Colonic mucosa (tissue), 4 donors: ENCODE results near the gene TEX14. TPM values are rescaled to one million over a fixed set of nuclear protein-coding genes. Genes with fewer than 3 reads are reported as not detected.

Experiments used
- DNase-seq: peaks from one replicate; pipeline ENCODE4 v3.0.0-alpha.2; 2020
- H3K27ac ChIP-seq: fragments of 200-600 bp; one replicate; pipeline ENCODE4 v1.8.0; 2021
- H3K27me3 ChIP-seq: fragments of 200-600 bp; one replicate; pipeline ENCODE4 v1.8.0; 2021
- H3K36me3 ChIP-seq: fragments of 200-600 bp; one replicate; pipeline ENCODE4 v1.8.0; 2021
- H3K4me1 ChIP-seq: fragments of 200-600 bp; one replicate; pipeline ENCODE4 v1.8.0; 2021; ENCODE audit warnings: mild to moderate bottlenecking
- H3K4me3 ChIP-seq: fragments of 200-600 bp; one replicate; pipeline ENCODE4 v1.8.0; 2021
- H3K9ac ChIP-seq, 2 donors: one replicate each; pipeline ENCODE4 v1.7.0; 2013; ENCODE audit warnings: control low read depth in 2 of 2, low read depth in 2 of 2, low read length in 2 of 2
- H3K9me3 ChIP-seq: fragments of 200-600 bp; one replicate; pipeline ENCODE4 v1.8.0; 2021
- CTCF ChIP-seq: fragments of 200-600 bp; IDR thresholded peaks from one replicate; pipeline ENCODE4 v1.8.0; 2022; ENCODE audit warnings: antibody characterized with exemption, mild to moderate bottlenecking
- intact Hi-C: fragments of 100-400 bp; cut with DNase I; formaldehyde crosslinking; loops from one replicate; pipeline ENCODE4 v1.14.1; 2022
- total RNA-seq, 2 donors: library from RNA; stranded (reverse); fragmentation: NEBNext Ultra II Directional in 1 of 2; extraction: Animal tissue kit (Norgen Biotek cat#: 25700) in 1 of 2; gene quantifications; one replicate each; pipeline ENCODE4 v1.2.1, GENCODE V29; 2021
- donor health status: healthy.
- donor health status: DM: no; HTN: no; CAD: no.
- donor health status: DM: no; HTN: no; CAD: no.

Gene TEX14
- total RNA-seq, 2 donors from 2014 or later: 0.10 TPM; not detected in 1

GRCh38 chr17:58527306-58527705 lies 164.5 kb downstream of the TEX14 start:
- Histone ChIP-seq H3K9me3 (no peaks in the 10 kb centered on the region), H3K36me3 (no peaks in the 10 kb centered on the region), H3K4me1 (no peaks in the 10 kb centered on the region), H3K27me3 (no peaks in the 10 kb centered on the region), H3K27ac (no peak overlapping the region), H3K9ac (peak overlapping the region in 1 of 2 donors; percentile 35), H3K4me3 (no peak overlapping the region)
- TF ChIP-seq CTCF: no peak
- DNase-seq: no peak
- intact Hi-C loops: loop anchor here (10.0 kb wide), 2 partner anchors 107 to 167 kb away; partner anchors contain the start of genes RAD51C and TEX14

GRCh38 chr17:58525239-58525638 lies 166.6 kb downstream of the TEX14 start:
- DNase-seq: no peak
- no peak for TF ChIP-seq CTCF
- intact Hi-C loops: loop anchor here (10.0 kb wide), 2 partner anchors 110 to 170 kb away; partner anchors contain the start of genes RAD51C and TEX14
- no peak overlapping the region for H3K27ac ChIP-seq
- H3K9ac ChIP-seq: peak overlapping the region in 1 of 2 donors; percentile 41
- H3K9me3 ChIP-seq: no peaks in the 10 kb centered on the region
- no peaks in the 10 kb centered on the region for H3K36me3 ChIP-seq
- H3K4me1 ChIP-seq: no peaks in the 10 kb centered on the region
- H3K4me3 ChIP-seq: no peak overlapping the region
- H3K27me3 ChIP-seq: no peaks in the 10 kb centered on the region

- Histone ChIP-seq H3K36me3 (no peaks in the 10 kb centered on the region), H3K9me3 (no peaks in the 10 kb centered on the region), H3K9ac (no peak overlapping the region), H3K27ac (no peak overlapping the region), H3K4me1 (peaks cover 1% of the 10 kb centered on the region), H3K27me3 (no peaks in the 10 kb centered on the region), H3K4me3 (no peak overlapping the region)
- intact Hi-C loops: loop anchor here (10.0 kb wide), 2 partner anchors 113 to 173 kb away; partner anchors contain the start of genes RAD51C and TEX14
- no peak for TF ChIP-seq CTCF
- no peak for DNase-seq
These were observed 170.2 kb downstream of the TEX14 start for GRCh38 chr17:58521680-58522079.

DNA sequence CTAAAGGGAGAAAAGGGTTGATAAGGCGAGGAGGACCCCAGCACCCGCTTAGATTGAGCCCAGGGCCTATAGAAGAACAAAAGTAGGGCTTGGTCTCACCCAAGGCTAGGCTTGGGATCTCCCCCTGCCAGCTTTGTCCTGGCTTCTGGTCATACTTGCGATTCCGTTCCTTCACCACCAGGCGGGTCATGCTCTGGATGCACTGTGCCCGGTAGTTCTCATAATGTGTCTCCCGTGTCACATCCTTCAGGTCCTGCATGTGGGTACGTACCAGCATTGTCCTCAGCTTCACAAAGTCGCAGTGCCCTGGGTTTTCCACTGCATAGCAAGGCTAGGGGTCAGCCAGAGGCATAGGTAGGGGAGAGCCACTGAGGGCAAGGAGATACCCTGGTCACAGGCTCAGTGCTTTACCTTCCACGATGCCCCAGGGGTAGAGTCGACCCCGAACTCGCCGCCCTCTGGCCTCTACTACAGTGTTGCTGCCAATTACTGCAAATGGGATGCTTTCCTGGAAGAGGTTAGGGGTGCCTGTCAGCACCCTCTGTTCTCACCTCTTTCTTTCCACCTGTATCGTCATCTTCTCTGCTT lies 170.9 kb downstream of the TEX14 start:
- no peak overlapping the region for H3K9ac ChIP-seq
- no peaks in the 10 kb centered on the region for H3K36me3 ChIP-seq
- intact Hi-C loops: loop anchor here (10.0 kb wide), 2 partner anchors 114 to 174 kb away; partner anchors contain the start of genes RAD51C and TEX14
- TF ChIP-seq CTCF: no peak
- no peaks in the 10 kb centered on the region for H3K9me3 ChIP-seq
- no peak overlapping the region for H3K4me3 ChIP-seq
- DNase-seq: no peak
- H3K27me3 ChIP-seq: no peaks in the 10 kb centered on the region
- H3K27ac ChIP-seq: no peak overlapping the region
- peaks cover 4% of the 10 kb centered on the region for H3K4me1 ChIP-seq

GRCh38 chr17:58517928-58518609 lies 173.8 kb downstream of the TEX14 start:
- Histone ChIP-seq H3K9ac (peak overlapping the region; percentile 75 to 100), H3K4me1 (peaks cover 8% of the 10 kb centered on the region), H3K36me3 (no peaks in the 10 kb centered on the region), H3K27ac (peak overlapping the region; percentile 98), H3K9me3 (no peaks in the 10 kb centered on the region), H3K4me3 (peak overlapping the region; percentile 69), H3K27me3 (no peaks in the 10 kb centered on the region)
- TF ChIP-seq CTCF: no peak
- intact Hi-C loops: no loop called here
- DNase-seq: peak; percentile 99
